ENCODE measurements around the gene HIP1R. TPM values are rescaled to one million over a fixed set of nuclear protein-coding genes. Genes with fewer than 3 reads are reported as not detected.

Gene HIP1R
- total and polyA plus RNA-seq, 2 experiments from 2014 or later: 8.0 to 22.1 TPM

DNA sequence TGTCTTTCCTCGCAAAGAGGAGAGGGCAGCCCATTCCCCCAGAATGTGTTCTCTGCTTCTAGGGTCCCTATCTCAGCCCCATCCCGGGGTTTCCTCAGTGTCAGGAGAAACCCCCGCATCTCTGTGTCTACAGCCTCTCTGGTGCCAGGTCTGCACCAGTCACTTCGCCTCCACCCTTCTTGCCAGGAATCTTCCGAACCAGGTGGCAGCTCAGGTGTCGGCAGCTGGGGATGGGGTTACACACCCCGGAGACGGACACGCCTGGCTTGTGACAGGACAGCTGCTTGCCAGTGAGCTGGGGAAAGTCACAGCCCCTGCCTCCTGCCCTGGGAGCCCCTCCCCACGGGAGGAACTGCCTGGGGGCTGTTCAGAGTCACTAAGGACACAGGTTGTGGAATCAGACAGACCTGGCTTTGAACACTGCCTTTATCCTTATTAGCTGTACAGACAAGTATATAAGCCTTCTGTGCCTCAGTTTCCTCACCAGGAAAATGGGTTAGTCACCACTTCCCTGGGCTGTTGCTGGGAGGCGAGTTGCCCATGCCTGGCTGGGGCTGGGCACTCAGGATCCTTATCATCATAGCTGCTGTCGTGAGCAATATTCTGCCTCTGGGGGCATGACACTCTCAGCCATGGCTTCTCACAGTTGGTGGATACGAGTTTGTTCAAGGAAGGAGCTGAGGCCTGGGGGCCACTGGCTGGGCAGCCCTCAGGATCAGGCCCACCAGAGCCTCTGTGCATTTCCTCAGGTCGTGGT, 10.8 kb downstream of the HIP1R start:
- H3K4me1 ChIP-seq (ENCODE audit: insufficient read depth): peaks cover 7% of the 10 kb centered on the region; the same call in 1 of the 2 replicates
- no peak overlapping the region for H3K4me3 ChIP-seq
- ATAC-seq (no peak), DNase-seq (ENCODE audit: low spot score) (no peak)
- no peak overlapping the region for H3K27ac Mint-ChIP-seq
- no peaks in the 10 kb centered on the region; the same call in 2 of the 3 replicates for H3K36me3 Mint-ChIP-seq (ENCODE audit: low read depth)
- H3F3A ChIP-seq (replicated peaks; ENCODE audit: low read depth): no peaks in the 10 kb centered on the region
- H3K36me3 ChIP-seq (ENCODE audit: insufficient read depth): no peaks in the 10 kb centered on the region
- TF ChIP-seq STAT1 (IDR thresholded peaks at IDR 0.05; ENCODE audit: unreplicated experiment) (no peak), POLR2AphosphoS5 (IDR thresholded peaks at IDR 0.05; ENCODE audit: low read depth) (no peak), EZH2 (IDR thresholded peaks at IDR 0.05; ENCODE audit: low read depth, unreplicated experiment) (no peak), ZNF462 (CRISPR knock-in tag; IDR thresholded peaks at IDR 0.05) (no peak), ZNF331 (CRISPR knock-in tag; IDR thresholded peaks at IDR 0.05; ENCODE audit: low read depth) (no peak), CREB1 (CRISPR knock-in tag; IDR thresholded peaks at IDR 0.05; ENCODE audit: low read depth) (no peak), NANOG (IDR thresholded peaks at IDR 0.05; ENCODE audit: borderline replicate concordance) (no peak), EZH2phosphoT487 (IDR thresholded peaks at IDR 0.05; ENCODE audit: unreplicated experiment) (no peak), JUNB (IDR thresholded peaks at IDR 0.05; ENCODE audit: unreplicated experiment) (no peak), ZNF114 (CRISPR knock-in tag; IDR thresholded peaks at IDR 0.05) (no peak)
- TF ChIP-seq, protein P1, sequence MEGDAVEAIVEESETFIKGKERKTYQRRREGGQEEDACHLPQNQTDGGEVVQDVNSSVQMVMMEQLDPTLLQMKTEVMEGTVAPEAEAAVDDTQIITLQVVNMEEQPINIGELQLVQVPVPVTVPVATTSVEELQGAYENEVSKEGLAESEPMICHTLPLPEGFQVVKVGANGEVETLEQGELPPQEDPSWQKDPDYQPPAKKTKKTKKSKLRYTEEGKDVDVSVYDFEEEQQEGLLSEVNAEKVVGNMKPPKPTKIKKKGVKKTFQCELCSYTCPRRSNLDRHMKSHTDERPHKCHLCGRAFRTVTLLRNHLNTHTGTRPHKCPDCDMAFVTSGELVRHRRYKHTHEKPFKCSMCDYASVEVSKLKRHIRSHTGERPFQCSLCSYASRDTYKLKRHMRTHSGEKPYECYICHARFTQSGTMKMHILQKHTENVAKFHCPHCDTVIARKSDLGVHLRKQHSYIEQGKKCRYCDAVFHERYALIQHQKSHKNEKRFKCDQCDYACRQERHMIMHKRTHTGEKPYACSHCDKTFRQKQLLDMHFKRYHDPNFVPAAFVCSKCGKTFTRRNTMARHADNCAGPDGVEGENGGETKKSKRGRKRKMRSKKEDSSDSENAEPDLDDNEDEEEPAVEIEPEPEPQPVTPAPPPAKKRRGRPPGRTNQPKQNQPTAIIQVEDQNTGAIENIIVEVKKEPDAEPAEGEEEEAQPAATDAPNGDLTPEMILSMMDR (conservative IDR thresholded peaks at IDR 0.05; ENCODE audit: low read depth in 2 of 2): no peak
- TF ChIP-seq, protein P2, sequence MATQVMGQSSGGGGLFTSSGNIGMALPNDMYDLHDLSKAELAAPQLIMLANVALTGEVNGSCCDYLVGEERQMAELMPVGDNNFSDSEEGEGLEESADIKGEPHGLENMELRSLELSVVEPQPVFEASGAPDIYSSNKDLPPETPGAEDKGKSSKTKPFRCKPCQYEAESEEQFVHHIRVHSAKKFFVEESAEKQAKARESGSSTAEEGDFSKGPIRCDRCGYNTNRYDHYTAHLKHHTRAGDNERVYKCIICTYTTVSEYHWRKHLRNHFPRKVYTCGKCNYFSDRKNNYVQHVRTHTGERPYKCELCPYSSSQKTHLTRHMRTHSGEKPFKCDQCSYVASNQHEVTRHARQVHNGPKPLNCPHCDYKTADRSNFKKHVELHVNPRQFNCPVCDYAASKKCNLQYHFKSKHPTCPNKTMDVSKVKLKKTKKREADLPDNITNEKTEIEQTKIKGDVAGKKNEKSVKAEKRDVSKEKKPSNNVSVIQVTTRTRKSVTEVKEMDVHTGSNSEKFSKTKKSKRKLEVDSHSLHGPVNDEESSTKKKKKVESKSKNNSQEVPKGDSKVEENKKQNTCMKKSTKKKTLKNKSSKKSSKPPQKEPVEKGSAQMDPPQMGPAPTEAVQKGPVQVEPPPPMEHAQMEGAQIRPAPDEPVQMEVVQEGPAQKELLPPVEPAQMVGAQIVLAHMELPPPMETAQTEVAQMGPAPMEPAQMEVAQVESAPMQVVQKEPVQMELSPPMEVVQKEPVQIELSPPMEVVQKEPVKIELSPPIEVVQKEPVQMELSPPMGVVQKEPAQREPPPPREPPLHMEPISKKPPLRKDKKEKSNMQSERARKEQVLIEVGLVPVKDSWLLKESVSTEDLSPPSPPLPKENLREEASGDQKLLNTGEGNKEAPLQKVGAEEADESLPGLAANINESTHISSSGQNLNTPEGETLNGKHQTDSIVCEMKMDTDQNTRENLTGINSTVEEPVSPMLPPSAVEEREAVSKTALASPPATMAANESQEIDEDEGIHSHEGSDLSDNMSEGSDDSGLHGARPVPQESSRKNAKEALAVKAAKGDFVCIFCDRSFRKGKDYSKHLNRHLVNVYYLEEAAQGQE (IDR thresholded peaks at IDR 0.05; ENCODE audit: unreplicated experiment): no peak
- TF ChIP-seq, protein P3, sequence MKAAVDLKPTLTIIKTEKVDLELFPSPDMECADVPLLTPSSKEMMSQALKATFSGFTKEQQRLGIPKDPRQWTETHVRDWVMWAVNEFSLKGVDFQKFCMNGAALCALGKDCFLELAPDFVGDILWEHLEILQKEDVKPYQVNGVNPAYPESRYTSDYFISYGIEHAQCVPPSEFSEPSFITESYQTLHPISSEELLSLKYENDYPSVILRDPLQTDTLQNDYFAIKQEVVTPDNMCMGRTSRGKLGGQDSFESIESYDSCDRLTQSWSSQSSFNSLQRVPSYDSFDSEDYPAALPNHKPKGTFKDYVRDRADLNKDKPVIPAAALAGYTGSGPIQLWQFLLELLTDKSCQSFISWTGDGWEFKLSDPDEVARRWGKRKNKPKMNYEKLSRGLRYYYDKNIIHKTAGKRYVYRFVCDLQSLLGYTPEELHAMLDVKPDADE (IDR thresholded peaks at IDR 0.05): no peak
- H3K9me3 Mint-ChIP-seq: no peaks in the 10 kb centered on the region
- H3K79me2 ChIP-seq (replicated peaks; ENCODE audit: insufficient read depth): no peaks in the 10 kb centered on the region
- H3K4me3 Mint-ChIP-seq: no peak overlapping the region
- H3K4me1 Mint-ChIP-seq: peaks cover 17% of the 10 kb centered on the region
- no peaks in the 10 kb centered on the region for H3K9me2 ChIP-seq (ENCODE audit: insufficient read depth)
- no peaks in the 10 kb centered on the region for H3K27me3 ChIP-seq (ENCODE audit: insufficient read depth)
- H4K20me1 ChIP-seq (replicated peaks; ENCODE audit: insufficient read depth): peaks cover 5% of the 10 kb centered on the region; the same call in 1 of the 2 replicates
- H3K27ac ChIP-seq (ENCODE audit: low read depth): no peak overlapping the region
- peaks cover 16% of the 10 kb centered on the region for H3K27me3 Mint-ChIP-seq (ENCODE audit: insufficient read depth, low read depth, poor library complexity)
- H2AFZ ChIP-seq: no peak overlapping the region
- no peak overlapping the region for H3K4me2 ChIP-seq

Measured in GM23338 (cell line).